GM12892 (cell line): Measurements from ENCODE around the gene CTXN1.

ENCODE experiments used
- POLR2AphosphoS5 ChIP-seq: IDR thresholded peaks from 2 replicates; pipeline ENCODE4 v1.6.1; 2011; ENCODE audit warnings: low read depth, low read length, control low read depth
- TAF1 ChIP-seq: IDR thresholded peaks from 2 replicates; pipeline ENCODE4 v1.6.1; 2011; ENCODE audit warnings: low read depth, mild to moderate bottlenecking, control low read depth, low read length, borderline replicate concordance

- TF ChIP-seq TAF1 = no peak
- no peak for TF ChIP-seq POLR2AphosphoS5
Observed at GRCh38 chr19:7928334-7928706, 2.4 kb upstream of the CTXN1 start.
